22Rv1 (cell line): Measurements from ENCODE around the gene ZNF81.

Experiments
- ZFX ChIP-seq: fragments of 450-650 bp; IDR thresholded peaks from 2 replicates; pipeline ENCODE4 v1.6.1; 2017; ENCODE audit warnings: antibody characterized with exemption, borderline replicate concordance
- TF ChIP-seq, protein P1 (sequence below): fragments of 450-650 bp; IDR thresholded peaks from 2 replicates; pipeline ENCODE4 v1.5.1; 2017; ENCODE audit warnings: mild to moderate bottlenecking

DNA sequence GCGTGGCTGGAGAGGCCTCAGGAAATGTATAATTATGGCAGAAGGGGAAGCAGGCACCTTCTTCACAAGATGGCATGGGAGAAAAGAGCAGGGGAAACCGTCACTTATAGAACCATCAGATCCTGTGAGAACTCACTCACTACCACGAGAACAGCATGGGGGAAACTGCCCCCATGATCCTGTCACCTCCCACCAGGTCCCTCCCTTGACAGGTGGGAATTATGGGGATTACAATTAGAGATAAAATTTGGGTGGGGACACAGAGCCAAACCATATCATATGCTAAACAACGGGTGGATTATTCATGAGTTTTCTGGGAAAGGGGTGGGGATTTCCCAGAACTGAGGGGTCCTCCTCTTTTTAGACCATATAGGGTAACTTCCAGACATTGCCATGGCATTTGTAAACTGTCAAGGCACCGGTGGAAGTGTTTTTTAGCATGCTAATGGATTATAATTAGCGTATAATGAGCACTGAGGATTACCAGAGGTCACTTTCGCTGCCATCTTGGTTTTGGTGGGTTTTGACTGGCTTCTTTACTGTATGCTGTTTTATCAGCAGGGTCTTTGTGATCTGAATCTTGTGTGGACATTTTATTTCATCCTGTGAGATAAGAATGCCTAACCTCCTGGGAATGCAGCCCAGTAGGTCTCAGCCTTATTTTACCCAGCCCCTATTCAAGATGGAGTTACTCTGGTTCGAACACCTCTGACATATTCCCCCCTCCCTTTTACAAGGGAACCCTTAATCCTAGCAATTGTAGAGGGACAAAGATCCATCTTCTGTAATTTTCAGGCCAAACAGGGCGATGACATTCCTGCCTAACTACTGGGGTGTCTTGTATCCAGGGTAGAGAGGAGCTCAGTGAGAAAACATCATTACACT is 27.6 kb upstream of the ZNF81 start:
- TF ChIP-seq, protein P1, sequence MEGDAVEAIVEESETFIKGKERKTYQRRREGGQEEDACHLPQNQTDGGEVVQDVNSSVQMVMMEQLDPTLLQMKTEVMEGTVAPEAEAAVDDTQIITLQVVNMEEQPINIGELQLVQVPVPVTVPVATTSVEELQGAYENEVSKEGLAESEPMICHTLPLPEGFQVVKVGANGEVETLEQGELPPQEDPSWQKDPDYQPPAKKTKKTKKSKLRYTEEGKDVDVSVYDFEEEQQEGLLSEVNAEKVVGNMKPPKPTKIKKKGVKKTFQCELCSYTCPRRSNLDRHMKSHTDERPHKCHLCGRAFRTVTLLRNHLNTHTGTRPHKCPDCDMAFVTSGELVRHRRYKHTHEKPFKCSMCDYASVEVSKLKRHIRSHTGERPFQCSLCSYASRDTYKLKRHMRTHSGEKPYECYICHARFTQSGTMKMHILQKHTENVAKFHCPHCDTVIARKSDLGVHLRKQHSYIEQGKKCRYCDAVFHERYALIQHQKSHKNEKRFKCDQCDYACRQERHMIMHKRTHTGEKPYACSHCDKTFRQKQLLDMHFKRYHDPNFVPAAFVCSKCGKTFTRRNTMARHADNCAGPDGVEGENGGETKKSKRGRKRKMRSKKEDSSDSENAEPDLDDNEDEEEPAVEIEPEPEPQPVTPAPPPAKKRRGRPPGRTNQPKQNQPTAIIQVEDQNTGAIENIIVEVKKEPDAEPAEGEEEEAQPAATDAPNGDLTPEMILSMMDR: no peak
- TF ChIP-seq ZFX: no peak
